MCF 10A (cell line): ENCODE results near the gene MLLT3. TPM values are rescaled to one million over a fixed set of nuclear protein-coding genes. Genes with fewer than 3 reads are reported as not detected.

ENCODE experiments used
- BruUV-seq: library from RNA; stranded (reverse); fragments of 400-500 nt; replicated peaks from 2 replicates; lab custom pipeline; 2021; lab: Mats Ljungman, UMichigan
- CTCF ChIA-PET: fragments of 300-600 bp; sonication (Branson Sonifier 250); formaldehyde crosslinking; extraction: SDS; loops from one replicate; lab custom pipeline; 2021; ENCODE audit warnings: antibody characterized with exemption, inconsistent platforms; lab: Yijun Ruan, JAX
- POLR2A ChIA-PET: fragments of 300-600, 350-650 bp; sonication (Branson Sonifier 250); formaldehyde crosslinking; extraction: SDS; loops from one replicate; lab custom pipeline; 2020; ENCODE audit warnings: antibody characterized with exemption, inconsistent platforms; lab: Yijun Ruan, JAX
- DNase-seq: peaks from one replicate; pipeline ENCODE4 v3.0.0-alpha.2; 2018; ENCODE audit not compliant: unreplicated experiment
- H3K27ac Mint-ChIP-seq: one replicate; pipeline ENCODE4 v1.8.0; 2022; ENCODE audit warnings: mild to moderate bottlenecking, low read depth, mixed read lengths; ENCODE audit not compliant: unreplicated experiment
- H3K27me3 Mint-ChIP-seq: one replicate; pipeline ENCODE4 v1.8.0; 2022; ENCODE audit warnings: mixed read lengths; ENCODE audit not compliant: insufficient read depth, unreplicated experiment
- H3K36me3 Mint-ChIP-seq: one replicate; pipeline ENCODE4 v1.8.0; 2022; ENCODE audit warnings: mild to moderate bottlenecking, moderate library complexity, mixed read lengths; ENCODE audit not compliant: insufficient read depth, unreplicated experiment
- H3K4me1 Mint-ChIP-seq: one replicate; pipeline ENCODE4 v1.8.0; 2022; ENCODE audit warnings: mixed read lengths; ENCODE audit not compliant: insufficient read depth, unreplicated experiment
- H3K4me3 Mint-ChIP-seq: one replicate; pipeline ENCODE4 v1.8.0; 2022; ENCODE audit warnings: mild to moderate bottlenecking, moderate library complexity, mixed read lengths; ENCODE audit not compliant: unreplicated experiment
- H3K9me3 Mint-ChIP-seq: one replicate; pipeline ENCODE4 v1.8.0; 2022; ENCODE audit warnings: mixed read lengths; ENCODE audit not compliant: unreplicated experiment
- intact Hi-C: fragments of 100-400 bp; cut with micrococcal nuclease; formaldehyde crosslinking; loops from 2 replicates; pipeline ENCODE4 v1.14.1; 2022
- total RNA-seq: library from RNA; stranded (reverse); gene quantifications from 2 replicates; pipeline ENCODE4 v1.2.3, GENCODE V29; 2022
- TF ChIP-seq, protein P1 (sequence below): fragments of 200-600 bp; IDR thresholded peaks from one replicate; pipeline ENCODE4 v1.8.0; 2022; ENCODE audit warnings: antibody characterized with exemption, mild to moderate bottlenecking; ENCODE audit not compliant: unreplicated experiment

The MLLT3 gene
- total RNA-seq, 1 experiment from 2014 or later = 1.2 TPM

DNA sequence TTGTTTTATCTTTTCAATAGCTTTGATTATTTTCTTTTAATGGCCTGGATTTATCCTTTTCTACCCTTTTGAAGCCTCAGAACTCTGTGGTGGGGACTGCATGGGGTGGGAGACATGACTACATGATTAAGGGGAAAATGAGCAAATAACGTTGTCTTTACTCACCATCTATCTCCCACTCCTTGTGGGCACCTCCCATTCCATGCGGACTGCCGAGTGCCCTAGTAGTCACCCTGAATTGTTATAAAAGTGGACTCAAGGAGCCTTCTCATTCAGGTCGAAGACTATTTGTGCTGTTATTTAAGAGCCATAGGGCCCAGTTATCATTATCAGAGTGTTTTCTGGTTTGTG is 281.8 kb downstream of the MLLT3 start:
- intact Hi-C loops = no loop called here
- no peak for DNase-seq
- POLR2A ChIA-PET = no interaction called here

DNA sequence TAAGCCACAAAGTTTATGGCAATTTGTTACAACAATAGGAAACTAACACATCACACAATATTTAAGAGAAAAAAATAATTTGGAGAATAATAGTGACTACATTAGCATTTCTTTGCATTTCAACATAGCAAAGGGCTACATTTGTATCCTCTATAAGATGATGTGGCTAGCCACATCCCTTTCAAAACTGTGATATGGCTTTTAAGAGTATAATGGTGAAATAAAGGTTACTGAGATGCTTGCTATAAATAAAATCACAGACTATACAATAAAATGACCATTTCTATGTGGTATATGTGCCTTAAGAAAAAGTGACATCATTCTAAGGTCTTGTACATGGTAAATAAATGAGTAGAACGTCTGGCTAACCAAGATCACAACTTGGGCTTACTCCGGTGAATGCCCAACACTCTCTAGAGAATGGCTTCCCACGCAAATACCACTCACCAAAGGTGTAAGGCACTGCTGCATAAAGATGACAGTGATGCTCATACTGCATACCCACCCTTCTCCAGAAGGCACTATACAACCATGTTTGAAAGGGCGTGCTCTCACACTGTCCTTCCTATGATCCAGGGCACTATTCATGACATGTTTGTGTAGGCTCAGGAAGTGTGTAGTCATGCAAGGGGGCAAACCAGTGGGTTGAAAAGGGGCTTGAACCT is 286.5 kb downstream of the MLLT3 start:
- BruUV-seq = no TSS peak
- Mint-ChIP-seq H3K27me3 (no peaks in the 10 kb centered on the region), H3K9me3 (no peaks in the 10 kb centered on the region), H3K36me3 (no peaks in the 10 kb centered on the region), H3K4me1 (no peaks in the 10 kb centered on the region), H3K4me3 (no peak overlapping the region), H3K27ac (no peak overlapping the region)
- CTCF ChIA-PET = interaction anchor here (1.0 to 1.2 kb wide), 2 partner anchors 13 to 14 kb away, joined by 3 read pairs; no protein-coding TSS in a partner anchor
- no peak for DNase-seq
- TF ChIP-seq, protein P1, sequence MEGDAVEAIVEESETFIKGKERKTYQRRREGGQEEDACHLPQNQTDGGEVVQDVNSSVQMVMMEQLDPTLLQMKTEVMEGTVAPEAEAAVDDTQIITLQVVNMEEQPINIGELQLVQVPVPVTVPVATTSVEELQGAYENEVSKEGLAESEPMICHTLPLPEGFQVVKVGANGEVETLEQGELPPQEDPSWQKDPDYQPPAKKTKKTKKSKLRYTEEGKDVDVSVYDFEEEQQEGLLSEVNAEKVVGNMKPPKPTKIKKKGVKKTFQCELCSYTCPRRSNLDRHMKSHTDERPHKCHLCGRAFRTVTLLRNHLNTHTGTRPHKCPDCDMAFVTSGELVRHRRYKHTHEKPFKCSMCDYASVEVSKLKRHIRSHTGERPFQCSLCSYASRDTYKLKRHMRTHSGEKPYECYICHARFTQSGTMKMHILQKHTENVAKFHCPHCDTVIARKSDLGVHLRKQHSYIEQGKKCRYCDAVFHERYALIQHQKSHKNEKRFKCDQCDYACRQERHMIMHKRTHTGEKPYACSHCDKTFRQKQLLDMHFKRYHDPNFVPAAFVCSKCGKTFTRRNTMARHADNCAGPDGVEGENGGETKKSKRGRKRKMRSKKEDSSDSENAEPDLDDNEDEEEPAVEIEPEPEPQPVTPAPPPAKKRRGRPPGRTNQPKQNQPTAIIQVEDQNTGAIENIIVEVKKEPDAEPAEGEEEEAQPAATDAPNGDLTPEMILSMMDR = no peak
- intact Hi-C loops = no loop called here
- POLR2A ChIA-PET = no interaction called here

More for the DNA sequence above, 281.8 kb downstream of the MLLT3 start:
- no TSS peak for BruUV-seq
- CTCF ChIA-PET = no interaction called here
- H3K9me3 Mint-ChIP-seq = no peaks in the 10 kb centered on the region
- TF ChIP-seq, protein P1 = no peak
- no peaks in the 10 kb centered on the region for H3K36me3 Mint-ChIP-seq
- H3K27ac Mint-ChIP-seq = no peak overlapping the region
- H3K4me1 Mint-ChIP-seq = no peaks in the 10 kb centered on the region
- no peaks in the 10 kb centered on the region for H3K27me3 Mint-ChIP-seq
- H3K4me3 Mint-ChIP-seq = no peak overlapping the region

DNA sequence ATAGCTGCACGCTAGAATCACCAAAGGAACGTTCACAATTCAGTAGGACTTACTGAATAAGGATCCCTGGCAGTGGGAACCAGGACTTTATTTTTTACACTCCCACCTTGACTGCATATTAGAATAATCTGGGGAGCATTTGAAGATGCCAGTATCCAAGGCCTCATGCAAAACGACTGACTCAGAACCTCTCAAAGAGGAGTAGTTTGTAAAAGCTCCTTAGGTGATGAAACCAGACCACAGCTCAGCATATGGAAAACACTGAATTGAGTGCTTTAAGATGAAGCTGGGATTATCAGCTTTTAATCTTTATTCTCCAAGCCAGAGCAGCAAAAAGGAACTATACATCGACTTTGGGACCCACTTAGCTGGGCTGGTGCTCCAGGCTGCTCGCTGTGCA is 288.3 kb downstream of the MLLT3 start:
- ChIA-PET CTCF (interaction anchor here (0.5 to 1.4 kb wide), 5 partner anchors 21 to 407 kb away, joined by 3 to 5 read pairs (median 3); no protein-coding TSS in a partner anchor), POLR2A (interaction anchor here (2.0 kb wide), 1 partner anchor 13 kb away, joined by 9 read pairs; no protein-coding TSS in a partner anchor)
- no TSS peak for BruUV-seq
- Mint-ChIP-seq H3K4me1 (no peaks in the 10 kb centered on the region), H3K27ac (no peak overlapping the region), H3K36me3 (no peaks in the 10 kb centered on the region), H3K27me3 (no peaks in the 10 kb centered on the region), H3K9me3 (no peaks in the 10 kb centered on the region), H3K4me3 (no peak overlapping the region)
- TF ChIP-seq, protein P1 = no peak
- intact Hi-C loops = no loop called here
- no peak for DNase-seq

DNA sequence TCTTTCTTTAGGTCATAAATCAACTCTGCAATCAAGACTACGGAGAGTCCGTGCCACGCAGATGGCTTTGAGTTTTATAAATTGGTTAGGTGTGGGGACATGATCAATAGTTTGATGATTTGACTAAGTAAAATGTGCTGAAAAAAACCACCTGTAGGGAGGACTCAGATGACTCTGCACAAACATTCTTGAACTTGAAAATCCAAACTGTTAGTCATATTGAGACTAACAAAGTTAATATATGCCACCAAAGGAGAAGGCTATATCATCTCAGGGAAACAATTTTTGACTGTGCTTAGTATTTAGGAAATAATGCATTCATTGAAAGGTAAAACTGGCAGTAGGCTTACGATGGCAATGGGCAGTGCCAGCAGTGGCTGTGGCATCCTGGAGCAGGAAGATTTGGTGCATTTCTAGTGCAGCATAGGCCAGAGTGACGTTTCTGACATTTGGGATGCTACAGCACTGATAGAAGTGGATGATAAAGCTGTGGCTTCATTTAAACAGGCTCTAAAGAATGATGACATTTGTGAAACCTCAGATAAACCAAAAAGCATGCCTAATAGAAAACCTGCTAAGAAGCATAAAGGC is 291.1 kb downstream of the MLLT3 start:
- Mint-ChIP-seq H3K36me3 (no peaks in the 10 kb centered on the region), H3K27me3 (no peaks in the 10 kb centered on the region), H3K4me1 (no peaks in the 10 kb centered on the region), H3K27ac (no peak overlapping the region), H3K9me3 (no peaks in the 10 kb centered on the region), H3K4me3 (no peak overlapping the region)
- ChIA-PET CTCF (interaction anchor here (0.6 to 0.8 kb wide), 2 partner anchors 11 to 17 kb away, joined by 3 to 4 read pairs; no protein-coding TSS in a partner anchor), POLR2A (no interaction called here)
- intact Hi-C loops = no loop called here
- no peak for DNase-seq
- TF ChIP-seq, protein P1 = no peak
- BruUV-seq = no TSS peak
